HEK293T (cell line): ENCODE data around the gene METTL25B.

Source experiments
- BHLHE40 ChIP-seq: fragments of 450-650 bp; IDR thresholded peaks from 2 replicates; pipeline ENCODE4 v1.6.1; 2016; ENCODE audit warnings: mild to moderate bottlenecking, moderate library complexity, borderline replicate concordance
- FOXK2 ChIP-seq: fragments of 450-650 bp; IDR thresholded peaks from 2 replicates; pipeline ENCODE4 v1.6.1; 2016; ENCODE audit warnings: mild to moderate bottlenecking
- HDGF ChIP-seq: fragments of 450-650 bp; IDR thresholded peaks from 2 replicates; pipeline ENCODE4 v1.6.1; 2017; ENCODE audit warnings: antibody characterized with exemption, borderline replicate concordance
- NFRKB ChIP-seq: fragments of 450-650 bp; IDR thresholded peaks from 2 replicates; pipeline ENCODE4 v1.6.1; 2016; ENCODE audit warnings: mild to moderate bottlenecking, moderate library complexity
- SP1 ChIP-seq: fragments of 450-650 bp; IDR thresholded peaks from 2 replicates; pipeline ENCODE4 v1.6.1; 2017
- SUZ12 ChIP-seq: fragments of 450-650 bp; IDR thresholded peaks from 2 replicates; pipeline ENCODE4 v1.6.1; 2016; ENCODE audit warnings: mild to moderate bottlenecking
- TARDBP ChIP-seq: fragments of 450-650 bp; IDR thresholded peaks from 2 replicates; pipeline ENCODE4 v1.6.1; 2016
- TF ChIP-seq, protein P1 (sequence below): fragments of 450-650 bp; IDR thresholded peaks from 2 replicates; pipeline ENCODE4 v1.6.1; 2016

DNA sequence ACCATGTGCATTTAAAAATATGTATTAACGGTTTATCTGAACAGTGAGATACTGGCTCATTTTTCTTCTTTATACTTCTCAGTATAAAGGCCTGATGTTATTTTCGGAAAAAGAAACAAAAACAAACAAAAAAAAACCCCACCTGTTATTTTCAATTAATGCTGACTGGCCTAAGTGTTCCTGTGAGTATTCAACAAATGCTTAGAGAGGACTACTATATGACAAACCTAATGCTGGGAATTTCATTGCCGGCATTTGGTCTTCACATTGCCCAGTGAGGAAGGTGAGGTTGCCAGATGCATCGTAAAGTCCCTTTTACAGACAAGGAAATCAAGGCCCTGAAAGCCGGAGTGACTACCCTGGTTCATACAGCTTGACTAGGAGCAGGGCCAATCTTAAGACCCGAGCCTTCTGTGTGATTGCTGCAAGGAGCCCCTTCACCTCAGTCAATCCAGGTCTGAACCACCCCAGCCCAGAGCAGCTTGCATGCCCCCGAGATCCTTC is 12.0 kb downstream of the METTL25B start:
- TF ChIP-seq SP1 = no peak
- no peak for TF ChIP-seq SUZ12
- no peak for TF ChIP-seq FOXK2
- no peak for TF ChIP-seq TARDBP
- no peak for TF ChIP-seq BHLHE40
- TF ChIP-seq, protein P1, sequence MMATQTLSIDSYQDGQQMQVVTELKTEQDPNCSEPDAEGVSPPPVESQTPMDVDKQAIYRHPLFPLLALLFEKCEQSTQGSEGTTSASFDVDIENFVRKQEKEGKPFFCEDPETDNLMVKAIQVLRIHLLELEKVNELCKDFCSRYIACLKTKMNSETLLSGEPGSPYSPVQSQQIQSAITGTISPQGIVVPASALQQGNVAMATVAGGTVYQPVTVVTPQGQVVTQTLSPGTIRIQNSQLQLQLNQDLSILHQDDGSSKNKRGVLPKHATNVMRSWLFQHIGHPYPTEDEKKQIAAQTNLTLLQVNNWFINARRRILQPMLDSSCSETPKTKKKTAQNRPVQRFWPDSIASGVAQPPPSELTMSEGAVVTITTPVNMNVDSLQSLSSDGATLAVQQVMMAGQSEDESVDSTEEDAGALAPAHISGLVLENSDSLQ = no peak
- TF ChIP-seq HDGF = no peak
- TF ChIP-seq NFRKB = no peak
